ENCODE data around the gene ABHD4.

- TF ChIP-seq CBX2 (IDR thresholded peaks at IDR 0.05; ENCODE audit: borderline replicate concordance, low read depth) (no peak), SMC3 (IDR thresholded peaks at IDR 0.05) (no peak), NPAS2 (CRISPR knock-in tag; IDR thresholded peaks at IDR 0.05; ENCODE audit: borderline replicate concordance) (no peak), USF2 (IDR thresholded peaks at IDR 0.05) (no peak), KDM1A (IDR thresholded peaks at IDR 0.05; ENCODE audit: low read depth) (no peak), RFX5 (IDR thresholded peaks at IDR 0.05) (no peak), RAD21 (conservative IDR thresholded peaks at IDR 0.05 in 1 of 2, IDR thresholded peaks at IDR 0.05 in 1 of 2) (no peak), POLR2A (IDR thresholded peaks at IDR 0.05; ENCODE audit: low read length) (no peak), TP53 (CRISPR knock-in tag; IDR thresholded peaks at IDR 0.05) (no peak), CTCF (IDR thresholded peaks at IDR 0.05) (no peak)
These were observed 3.4 kb downstream of the ABHD4 start for GRCh38 chr14:22601456-22601855.

All from A549 (cell line).